Measurements from ENCODE around the gene DTX3.

DNA sequence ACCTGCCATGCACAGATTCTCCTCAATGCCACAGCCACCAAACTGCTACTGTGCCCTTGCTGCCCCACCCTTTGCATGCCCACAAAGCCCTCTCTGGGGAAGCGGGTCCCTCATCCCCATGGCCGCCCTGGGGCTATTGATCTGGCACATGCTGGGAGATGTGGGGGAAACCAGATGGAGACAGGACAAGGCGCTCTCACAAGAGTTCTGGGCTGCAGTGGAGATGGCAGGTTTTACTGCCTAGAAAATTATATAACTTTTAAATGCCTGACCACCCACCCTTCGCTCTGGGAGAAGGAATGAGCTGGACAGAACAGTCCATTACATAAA, 24.2 kb upstream of the DTX3 start:
- TF ChIP-seq, protein P1, sequence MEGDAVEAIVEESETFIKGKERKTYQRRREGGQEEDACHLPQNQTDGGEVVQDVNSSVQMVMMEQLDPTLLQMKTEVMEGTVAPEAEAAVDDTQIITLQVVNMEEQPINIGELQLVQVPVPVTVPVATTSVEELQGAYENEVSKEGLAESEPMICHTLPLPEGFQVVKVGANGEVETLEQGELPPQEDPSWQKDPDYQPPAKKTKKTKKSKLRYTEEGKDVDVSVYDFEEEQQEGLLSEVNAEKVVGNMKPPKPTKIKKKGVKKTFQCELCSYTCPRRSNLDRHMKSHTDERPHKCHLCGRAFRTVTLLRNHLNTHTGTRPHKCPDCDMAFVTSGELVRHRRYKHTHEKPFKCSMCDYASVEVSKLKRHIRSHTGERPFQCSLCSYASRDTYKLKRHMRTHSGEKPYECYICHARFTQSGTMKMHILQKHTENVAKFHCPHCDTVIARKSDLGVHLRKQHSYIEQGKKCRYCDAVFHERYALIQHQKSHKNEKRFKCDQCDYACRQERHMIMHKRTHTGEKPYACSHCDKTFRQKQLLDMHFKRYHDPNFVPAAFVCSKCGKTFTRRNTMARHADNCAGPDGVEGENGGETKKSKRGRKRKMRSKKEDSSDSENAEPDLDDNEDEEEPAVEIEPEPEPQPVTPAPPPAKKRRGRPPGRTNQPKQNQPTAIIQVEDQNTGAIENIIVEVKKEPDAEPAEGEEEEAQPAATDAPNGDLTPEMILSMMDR (IDR thresholded peaks at IDR 0.05) = no peak
- no peak for TF ChIP-seq POLR2A (IDR thresholded peaks at IDR 0.05)

All from body of pancreas (tissue), 4 donors.